Gastroesophageal sphincter (tissue), 4 donors: ENCODE measurements around the gene TOB1. TPM values are rescaled to one million over a fixed set of nuclear protein-coding genes. Genes with fewer than 3 reads are reported as not detected.
"Not testable (repeated sequence)": the region's sequence is repeated elsewhere in the genome, so short reads cannot be mapped to it uniquely, and the experiment has no call there.

Experiments used
- ATAC-seq: fragments of 150-250 bp; one replicate; pipeline ENCODE4 v1.9.1; 2016; ENCODE audit warnings: mild to moderate bottlenecking, moderate library complexity
- H3K27ac ChIP-seq, 4 donors: fragments of 200-600 bp; sonication (generic) in 3 of 4; 1 replicate in 3 of 4; 2 replicates in 1 of 4; pipeline ENCODE4 v1.5.1; 2016 to 2019
- H3K27me3 ChIP-seq: fragments of 200-600 bp; sonication (generic); one replicate; pipeline ENCODE4 v1.5.1; 2019
- H3K36me3 ChIP-seq, 2 donors: fragments of 200-600 bp; sonication (generic); one replicate each; pipeline ENCODE4 v1.5.1; 2019; ENCODE audit warnings: control low read depth in 1 of 2
- H3K4me1 ChIP-seq, 3 donors: fragments of 200-600 bp; sonication (generic); 1 replicate in 2 of 3; 2 replicates in 1 of 3; pipeline ENCODE4 v1.5.1; 2016 to 2019; ENCODE audit warnings: control low read depth in 2 of 3
- H3K4me3 ChIP-seq, 2 donors: fragments of 200-600 bp; sonication (generic); one replicate each; pipeline ENCODE4 v1.5.1; 2019; ENCODE audit warnings: mild to moderate bottlenecking in 1 of 2, moderate library complexity in 1 of 2
- H3K9me3 ChIP-seq, 3 donors: fragments of 200-600 bp; sonication (generic); one replicate each; pipeline ENCODE4 v1.5.1; 2017 to 2019; ENCODE audit warnings: control low read depth in 2 of 3
- CTCF ChIP-seq, 4 experiments: fragments of 200-600 bp in 2 of 4; fragments of 450-650 bp in 2 of 4; sonication (generic) in 1 of 4; IDR thresholded peaks; one replicate each; pipeline ENCODE4 v1.5.1; 2017 to 2019; ENCODE audit warnings: antibody characterized with exemption in 4 of 4, mild to moderate bottlenecking in 2 of 4, moderate library complexity in 2 of 4
- EP300 ChIP-seq: sonication (generic); formaldehyde crosslinking; IDR thresholded peaks from one replicate; pipeline ENCODE4 v1.6.1; 2017; ENCODE audit warnings: antibody characterized with exemption, mild to moderate bottlenecking
- POLR2A ChIP-seq, 2 donors: fragments of 450-650 bp; IDR thresholded peaks; one replicate each; pipeline ENCODE4 v1.6.1; 2017; ENCODE audit warnings: antibody characterized with exemption in 2 of 2, mild to moderate bottlenecking in 2 of 2, moderate library complexity in 1 of 2
- POLR2AphosphoS5 ChIP-seq: sonication (generic); formaldehyde crosslinking; IDR thresholded peaks from one replicate; pipeline ENCODE4 v1.6.1; 2017; ENCODE audit warnings: antibody characterized with exemption
- WGBS, 2 donors: methylation state at CpG; one replicate each; pipeline ENCODE4 v1.1.5; 2018; ENCODE audit warnings: low coverage in 1 of 2; 5-methylcytosine and 5-hydroxymethylcytosine counted together
- total RNA-seq, 4 donors: library from RNA; depleted of rRNA; stranded (reverse); fragments of >200 nt; gene quantifications; one replicate each; pipeline ENCODE4 v1.1.0, GENCODE V29; 2016

TOB1 gene
- total RNA-seq, 4 donors from 2014 or later, result 27.8 to 47.2 (median 29.6) TPM

GRCh38 chr17:50900383-50900892 lies 34.3 kb upstream of the TOB1 start:
- H3K27ac ChIP-seq, result no peak overlapping the region
- TF ChIP-seq CTCF (IDR thresholded peaks at IDR 0.05) (no peak), POLR2AphosphoS5 (no peak), EP300 (no peak), POLR2A (IDR thresholded peaks at IDR 0.05) (no peak)
- no peak for ATAC-seq
- no peaks in the 10 kb centered on the region for H3K27me3 ChIP-seq
- H3K9me3 ChIP-seq, result no peaks in the 10 kb centered on the region
- peaks cover 10 to 36% (median 19%) of the 10 kb centered on the region in 3 donors for H3K4me1 ChIP-seq
- H3K4me3 ChIP-seq, result no peak overlapping the region
- WGBS, 2 donors, result 80 to 93% methylated on average over 3 to 4 of the region's 7 CpGs
- H3K36me3 ChIP-seq, result no peaks in the 10 kb centered on the region

- no peak overlapping the region for H3K4me3 ChIP-seq
- 81 to 83% methylated on average over 7 to 8 of the region's 17 CpGs for WGBS, 2 donors
- no peak for TF ChIP-seq CTCF (IDR thresholded peaks at IDR 0.05)
- TF ChIP-seq EP300, result no peak
- TF ChIP-seq POLR2A (IDR thresholded peaks at IDR 0.05), result no peak
- TF ChIP-seq POLR2AphosphoS5, result no peak
- no peaks in the 10 kb centered on the region for H3K27me3 ChIP-seq
- H3K9me3 ChIP-seq, result no peaks in the 10 kb centered on the region
- H3K4me1 ChIP-seq, result peaks cover 4 to 29% (median 12%) of the 10 kb centered on the region in 3 donors
- no peaks in the 10 kb centered on the region for H3K36me3 ChIP-seq
- ATAC-seq, result no peak
- H3K27ac ChIP-seq, result no peak overlapping the region
These were observed 33.6 kb upstream of the TOB1 start for GRCh38 chr17:50899559-50900319.

DNA sequence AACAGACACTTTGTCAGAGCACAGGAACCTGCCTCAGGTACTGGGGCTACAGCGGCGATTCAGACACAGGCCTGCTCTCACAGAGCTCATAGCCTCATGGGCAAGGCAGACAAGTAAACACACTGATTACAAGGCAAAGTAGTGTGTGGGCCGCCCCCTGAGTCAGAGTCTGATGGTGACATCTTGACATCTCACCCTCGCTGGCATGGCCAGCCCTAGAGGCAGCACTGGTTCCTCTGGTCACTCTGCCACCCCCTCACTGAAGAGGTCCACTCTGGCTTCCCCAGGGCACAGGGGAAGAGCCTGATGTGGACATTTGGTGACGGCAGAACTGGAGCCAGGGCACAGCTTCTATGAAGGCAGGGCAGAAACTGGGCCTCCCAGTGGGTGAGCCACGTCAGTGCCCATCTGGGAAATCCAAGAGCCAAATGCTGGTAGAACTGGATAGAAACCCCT lies 32.9 kb upstream of the TOB1 start:
- Histone ChIP-seq H3K36me3 (no peaks in the 10 kb centered on the region), H3K27me3 (no peaks in the 10 kb centered on the region), H3K27ac (no peak overlapping the region), H3K9me3 (no peaks in the 10 kb centered on the region), H3K4me1 (peaks cover 4 to 22% (median 5%) of the 10 kb centered on the region in 3 donors), H3K4me3 (no peak overlapping the region)
- no peak for ATAC-seq
- WGBS, 2 donors, result 90 to 100% methylated on average over 2 to 4 of the region's 6 CpGs
- TF ChIP-seq EP300 (no peak), POLR2A (IDR thresholded peaks at IDR 0.05) (no peak), POLR2AphosphoS5 (no peak), CTCF (IDR thresholded peaks at IDR 0.05) (no peak)

- H3K4me3 ChIP-seq, result no peak overlapping the region
- 100% methylated on average over 1 of the region's 4 CpGs for WGBS, 2 donors
- no peak for ATAC-seq
- no peak for TF ChIP-seq POLR2AphosphoS5
- no peak for TF ChIP-seq CTCF (IDR thresholded peaks at IDR 0.05)
- TF ChIP-seq POLR2A (IDR thresholded peaks at IDR 0.05), result no peak
- no peak for TF ChIP-seq EP300
- H3K9me3 ChIP-seq, result no peaks in the 10 kb centered on the region
- no peaks in the 10 kb centered on the region for H3K36me3 ChIP-seq
- H3K27ac ChIP-seq, result no peak overlapping the region
- peaks cover 0 to 20% (median 2%) of the 10 kb centered on the region in 3 donors for H3K4me1 ChIP-seq
- no peaks in the 10 kb centered on the region for H3K27me3 ChIP-seq
These were observed 32.3 kb upstream of the TOB1 start for GRCh38 chr17:50898369-50899004.

DNA sequence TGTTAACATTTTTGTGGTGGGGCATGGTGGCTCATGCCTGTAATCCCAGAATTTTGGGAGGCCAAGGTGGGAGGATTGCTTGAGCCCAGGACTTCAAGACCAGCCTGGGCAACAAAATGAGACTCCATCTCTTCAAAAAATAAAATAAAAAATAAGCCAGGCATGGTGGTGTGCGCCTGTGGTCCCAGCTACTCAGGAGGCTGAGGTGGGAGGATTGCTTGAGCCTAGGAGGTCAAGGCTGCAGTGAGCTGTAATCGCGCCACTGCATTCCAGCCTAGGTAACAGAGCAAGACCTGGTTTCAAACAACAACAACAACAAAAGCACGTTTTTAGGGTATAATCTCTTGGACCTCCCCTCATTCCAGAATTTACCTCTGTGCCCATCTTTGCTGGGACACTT lies 28.4 kb upstream of the TOB1 start:
- H3K27me3 ChIP-seq, ATAC-seq, H3K36me3 ChIP-seq, H3K9me3 ChIP-seq, H3K27ac ChIP-seq, H3K4me3 ChIP-seq, H3K4me1 ChIP-seq: not testable (repeated sequence)
- WGBS, 2 donors, result 88 to 97% methylated on average over 2 to 4 of the region's 4 CpGs
